NCI-H1436 (cell line): ENCODE results near the gene MYL4.
"Not testable (repeated sequence)": the region's sequence is repeated elsewhere in the genome, so short reads cannot be mapped to it uniquely, and the experiment has no call there.

ENCODE experiments used
- DNase-seq: peaks from one replicate; lab custom pipeline; 2025; lab: John Stamatoyannopoulos, UW

Gene MYL4

GRCh38 chr17:47208744-47209488 lies at the start of gene MYL4:
TSS of gene MYL4 (plus strand) at chr17:47209348. CDS start at chr17:47209423, 75 bp downstream.
- DNase-seq = no peak

DNA sequence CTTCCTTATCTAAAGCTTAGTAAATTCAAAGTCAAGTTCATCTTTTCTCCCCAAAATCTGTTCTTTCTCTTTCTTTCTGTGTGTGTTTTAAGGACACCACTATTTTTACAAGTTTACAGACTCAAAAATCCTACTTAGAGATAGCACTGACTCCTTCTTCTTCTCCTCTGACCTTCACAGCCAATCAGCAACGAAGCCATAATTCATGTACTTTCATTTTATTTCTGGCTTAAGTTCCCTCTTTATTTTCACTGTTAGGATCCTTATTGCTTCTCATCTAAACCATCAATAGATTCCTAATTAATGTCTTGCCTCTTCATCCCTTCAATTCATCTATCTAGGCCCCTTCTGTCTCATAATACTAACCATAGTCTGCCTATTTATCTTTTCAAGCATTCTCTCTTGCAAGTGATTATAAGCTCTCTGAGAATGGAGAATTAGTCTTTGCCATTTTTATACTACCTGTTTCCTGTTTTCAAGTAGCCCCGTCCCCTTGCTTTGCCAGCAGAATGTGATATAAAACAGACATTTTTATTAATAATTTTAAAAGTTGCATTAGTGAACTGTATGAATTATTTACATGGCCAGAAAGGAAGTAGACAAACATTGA lies 47.0 kb upstream of the MYL4 start:
- no peak for DNase-seq

GRCh38 chr17:47164263-47164662 lies 44.9 kb upstream of the MYL4 start:
- DNase-seq = no peak

- no peak for DNase-seq
Measured at GRCh38 chr17:47165137-47165536, 44.0 kb upstream of the MYL4 start.

- not testable (repeated sequence) for DNase-seq
Measured at GRCh38 chr17:47166854-47167253, 42.3 kb upstream of the MYL4 start.

- not testable (repeated sequence) for DNase-seq
Measured at GRCh38 chr17:47168896-47169295, 40.3 kb upstream of the MYL4 start.

GRCh38 chr17:47170710-47171109 lies 38.4 kb upstream of the MYL4 start:
- no peak for DNase-seq

DNA sequence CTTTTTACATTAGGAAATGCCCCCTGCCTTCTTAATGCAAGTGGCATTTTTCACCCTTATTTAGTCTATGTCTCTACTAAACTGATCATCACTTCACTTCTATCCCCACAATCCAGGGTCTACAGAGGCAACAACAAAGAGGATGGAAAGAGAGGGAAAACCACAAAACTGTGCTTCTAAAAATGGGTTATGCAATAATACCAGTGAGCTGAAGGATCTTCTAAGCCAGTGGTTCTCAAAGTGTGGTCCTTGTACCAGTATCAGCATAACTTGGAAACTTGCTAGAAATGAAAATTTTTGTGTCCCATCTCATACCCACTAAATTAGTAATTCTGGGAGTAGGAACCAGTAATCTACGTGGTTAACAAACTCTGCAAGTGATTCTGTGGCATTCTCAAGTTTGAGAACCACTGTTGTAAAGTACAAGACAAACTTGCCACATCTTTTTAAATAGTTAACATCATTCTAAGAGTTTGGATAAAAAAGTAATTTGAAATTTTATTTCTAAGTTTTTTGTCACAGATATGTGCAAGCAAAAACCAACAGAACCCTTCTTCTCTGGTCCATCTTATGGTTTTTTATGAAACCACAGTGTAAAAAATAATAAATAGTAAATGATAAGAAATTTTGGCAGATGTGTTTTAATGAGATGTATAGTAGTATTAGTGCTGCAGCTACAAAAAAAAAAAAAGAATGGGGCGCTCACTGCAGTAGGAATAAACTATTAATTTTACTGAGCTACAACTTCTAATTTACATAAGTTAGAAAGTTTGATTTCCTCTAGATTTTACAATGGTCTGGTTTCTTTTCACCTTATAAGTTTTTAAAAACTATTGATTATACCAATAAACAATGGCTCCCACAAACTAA lies 36.2 kb upstream of the MYL4 start:
- DNase-seq = no peak

- DNase-seq = not testable (repeated sequence)
Measured at GRCh38 chr17:47174823-47175222, 34.3 kb upstream of the MYL4 start.

- no peak for DNase-seq
Measured at GRCh38 chr17:47176389-47176826, 32.7 kb upstream of the MYL4 start.

DNA sequence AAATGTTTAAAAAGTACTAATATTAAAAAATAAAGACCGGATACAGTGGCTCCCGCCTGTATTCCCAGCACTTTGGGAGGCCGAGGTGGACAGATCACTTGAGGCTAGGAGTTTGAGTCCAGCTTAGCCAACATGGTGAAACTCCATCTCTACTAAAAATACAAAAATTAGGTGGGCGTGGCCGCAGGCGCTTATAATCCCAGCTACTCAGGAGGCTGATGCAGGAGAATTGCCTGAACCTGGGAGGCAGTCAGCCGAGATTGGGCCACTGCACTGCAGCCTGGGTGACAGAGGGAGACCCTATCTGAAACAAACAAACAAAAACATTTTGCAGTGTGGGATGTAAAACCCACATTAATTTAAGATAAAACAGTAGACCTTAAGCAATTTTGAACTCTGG lies 31.9 kb upstream of the MYL4 start:
- no peak for DNase-seq

DNA sequence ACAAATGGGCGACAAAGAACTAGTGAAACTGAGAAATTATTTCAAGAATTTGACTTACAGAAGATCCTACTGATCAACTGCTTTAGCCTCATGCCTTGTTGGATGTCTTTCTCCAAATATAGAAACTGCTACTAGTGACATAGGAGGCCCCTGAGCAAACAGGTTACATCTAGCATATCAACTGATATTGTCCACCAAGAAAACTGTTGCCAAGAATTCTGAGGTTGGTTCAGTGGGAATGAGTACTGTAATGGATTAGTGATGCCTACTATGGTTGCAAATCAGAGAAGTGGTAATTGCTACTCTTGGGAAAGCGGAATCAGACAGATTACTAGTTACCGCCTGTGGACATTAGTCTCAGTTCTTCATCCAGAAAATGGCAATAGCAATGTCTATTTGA lies 30.0 kb upstream of the MYL4 start:
- DNase-seq = no peak

GRCh38 chr17:47180337-47180736 lies 28.8 kb upstream of the MYL4 start:
- no peak for DNase-seq

- DNase-seq = not testable (repeated sequence)
Measured at GRCh38 chr17:47180988-47181387, 28.2 kb upstream of the MYL4 start.

DNA sequence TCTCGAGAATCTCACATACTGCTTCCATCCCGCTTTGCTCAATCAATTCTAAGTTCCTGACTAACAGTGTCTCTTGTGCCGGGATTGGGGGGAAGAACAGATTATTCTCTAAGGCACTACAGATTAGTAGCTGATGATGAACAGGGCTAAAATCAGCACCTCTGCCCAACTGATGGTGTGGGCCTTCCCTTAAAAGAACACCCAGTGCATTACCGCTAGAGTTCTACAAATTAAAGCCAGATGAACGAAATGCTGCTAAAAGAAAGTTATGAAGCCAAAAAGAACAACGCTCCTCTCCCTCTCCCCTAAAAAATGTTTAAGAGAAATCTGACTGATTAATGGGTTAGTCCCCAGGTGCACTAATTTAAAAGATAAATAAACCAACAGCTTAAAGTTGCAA lies 24.5 kb upstream of the MYL4 start:
- DNase-seq = no peak

DNA sequence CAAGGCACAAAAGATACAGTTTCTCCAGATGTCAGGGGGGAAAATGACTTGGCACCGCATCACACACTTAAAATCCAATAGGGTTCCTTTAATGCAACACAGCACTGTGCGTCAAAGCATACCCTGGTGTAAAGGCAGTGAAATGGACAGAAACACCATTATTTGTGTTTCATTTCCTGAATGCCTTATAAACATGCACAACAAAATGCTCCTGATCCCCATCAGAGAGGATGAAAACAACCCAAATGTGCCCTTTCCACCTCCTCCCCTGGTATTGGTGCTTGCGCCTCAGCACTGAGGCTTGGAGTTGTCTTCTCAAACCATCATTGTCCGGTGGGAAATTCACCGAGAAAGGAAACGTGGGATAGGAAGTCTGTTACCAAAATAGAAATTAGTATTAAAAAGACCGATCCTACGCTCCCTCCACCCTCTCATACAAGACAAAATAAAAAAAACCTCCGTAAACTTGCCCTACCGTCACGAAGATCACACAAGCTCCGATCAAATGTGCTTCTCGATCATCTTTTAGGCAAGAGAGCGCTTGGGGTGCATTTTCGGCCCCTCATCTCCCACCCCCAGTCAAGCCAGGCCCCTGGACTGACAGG lies 20.8 kb upstream of the MYL4 start:
- DNase-seq = no peak

DNA sequence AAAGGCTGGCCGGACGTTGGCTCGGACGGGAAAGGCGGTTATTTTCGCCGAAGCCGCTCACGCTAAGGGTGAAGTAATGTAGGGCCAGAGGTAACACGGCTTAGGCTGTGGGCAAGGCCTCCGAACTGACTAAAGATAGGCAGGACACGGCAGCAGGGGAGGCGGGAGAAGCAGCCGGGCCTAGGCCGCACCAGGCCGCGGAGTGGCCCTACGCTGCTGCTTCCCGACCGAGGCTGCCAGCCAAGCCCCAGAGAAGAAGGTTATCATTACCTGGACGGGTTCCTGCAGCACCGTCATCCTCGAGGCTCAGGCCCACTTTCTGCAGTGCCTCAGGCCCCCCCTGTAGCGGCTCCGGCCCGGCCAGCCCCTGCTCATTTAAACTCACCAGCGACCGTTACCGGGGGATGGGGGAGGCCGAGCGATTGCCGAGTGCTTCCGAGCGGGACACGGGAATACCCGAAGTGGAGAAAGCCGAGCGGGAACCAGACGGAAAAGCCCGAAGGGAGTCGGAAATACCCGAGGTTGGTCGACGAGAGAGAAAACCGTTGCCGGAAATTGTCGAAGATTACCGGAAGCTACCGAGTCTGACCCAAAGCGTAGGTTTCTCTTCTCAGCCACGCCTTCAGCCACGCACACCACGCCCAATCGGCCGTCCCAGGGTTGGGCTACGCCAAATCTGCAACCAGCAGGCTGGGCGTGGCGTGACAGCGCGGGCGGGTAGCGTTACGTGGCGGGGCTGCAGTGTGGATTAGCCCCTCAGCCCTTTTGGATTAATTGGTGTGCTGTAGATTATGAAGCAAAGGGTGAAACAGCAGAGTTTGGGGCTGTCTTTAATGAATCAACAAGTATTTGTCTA lies 20.0 kb upstream of the MYL4 start, which contains the start of gene CDC27:
Gene CDC27, minus strand, starts transcription at position 420 of the 856 bp plus-strand sequence. Its CDS starts 123 bp downstream, at position 297.
- peak; percentile 100 for DNase-seq

DNA sequence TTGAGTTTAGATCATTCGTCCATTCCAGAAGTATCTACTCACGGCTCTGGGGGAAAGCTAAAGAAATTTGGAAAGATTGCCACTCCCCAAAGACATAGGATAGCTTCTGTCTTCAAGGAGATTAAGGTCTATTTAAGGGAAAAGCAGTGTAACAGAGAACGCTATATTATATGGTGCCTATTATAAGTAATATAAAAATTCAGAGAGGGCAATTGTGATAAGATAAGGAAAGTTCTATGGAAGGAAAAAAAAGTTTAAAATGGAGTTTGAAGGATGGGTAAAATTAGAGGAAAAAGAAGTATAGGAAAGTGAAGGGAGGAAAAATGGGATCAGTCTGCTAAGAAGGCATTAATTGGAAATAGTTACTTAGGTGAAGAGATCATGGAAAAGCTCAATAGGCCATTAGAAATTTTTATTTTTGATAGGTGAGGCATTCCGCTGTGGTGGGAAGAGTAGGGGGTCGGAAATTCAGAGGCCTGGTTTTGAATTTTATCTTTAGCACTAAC lies 19.4 kb upstream of the MYL4 start:
- DNase-seq = no peak

DNA sequence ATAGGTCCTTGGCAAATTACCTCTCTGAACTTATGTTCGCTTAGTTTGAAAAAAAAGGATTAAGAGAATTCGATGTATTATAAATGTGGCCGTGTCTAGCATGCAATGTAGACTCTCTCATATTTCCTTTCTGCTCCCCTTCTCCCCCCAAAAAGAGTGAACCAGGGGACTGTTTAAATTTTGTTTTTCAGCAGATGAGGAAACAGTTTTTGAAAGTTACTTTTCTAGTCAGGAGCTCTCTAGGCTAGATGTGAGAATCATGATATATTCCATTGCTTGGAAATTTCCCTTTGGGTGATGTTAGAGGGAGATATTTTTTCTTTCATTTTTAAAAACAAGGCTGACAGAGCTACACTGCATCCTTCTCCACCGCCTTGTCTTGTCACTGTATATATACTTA lies 18.9 kb upstream of the MYL4 start:
- no peak for DNase-seq

DNA sequence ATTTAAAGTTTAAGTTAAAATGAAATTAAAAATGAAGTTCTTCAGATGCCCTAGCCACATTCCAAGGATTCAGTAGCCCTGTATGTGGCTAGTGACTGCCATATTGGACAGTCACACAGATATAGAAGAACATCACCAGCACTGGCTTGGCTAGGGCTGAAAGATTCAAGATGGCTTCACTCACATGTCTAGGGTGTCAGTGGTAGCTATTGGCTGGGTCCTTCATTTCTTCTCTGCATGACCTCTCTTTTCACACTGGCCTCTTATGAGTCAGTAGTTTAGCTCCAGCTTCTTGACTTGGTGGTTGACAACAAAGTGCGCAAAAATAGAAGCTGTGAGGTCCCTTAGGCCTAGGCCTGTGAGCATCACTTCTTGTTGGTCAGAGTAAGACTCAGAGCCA lies 18.4 kb upstream of the MYL4 start:
- no peak for DNase-seq

GRCh38 chr17:47192554-47192953 lies 16.6 kb upstream of the MYL4 start:
- DNase-seq = peak; percentile 20
